Activated T-helper 1 cell treated with anti-CD3 and anti-CD28 coated beads, Interleukin-2, amount 50 U/mL, for 16 hours (primary cell): Measurements from ENCODE around the gene MID1.

Source experiments
- DNase-seq, 2 donors: peaks; one replicate each; pipeline ENCODE4 v3.0.0-alpha.2; 2020; ENCODE audit warnings: low read depth in 1 of 2, low spot score in 1 of 2

MID1 gene

DNA sequence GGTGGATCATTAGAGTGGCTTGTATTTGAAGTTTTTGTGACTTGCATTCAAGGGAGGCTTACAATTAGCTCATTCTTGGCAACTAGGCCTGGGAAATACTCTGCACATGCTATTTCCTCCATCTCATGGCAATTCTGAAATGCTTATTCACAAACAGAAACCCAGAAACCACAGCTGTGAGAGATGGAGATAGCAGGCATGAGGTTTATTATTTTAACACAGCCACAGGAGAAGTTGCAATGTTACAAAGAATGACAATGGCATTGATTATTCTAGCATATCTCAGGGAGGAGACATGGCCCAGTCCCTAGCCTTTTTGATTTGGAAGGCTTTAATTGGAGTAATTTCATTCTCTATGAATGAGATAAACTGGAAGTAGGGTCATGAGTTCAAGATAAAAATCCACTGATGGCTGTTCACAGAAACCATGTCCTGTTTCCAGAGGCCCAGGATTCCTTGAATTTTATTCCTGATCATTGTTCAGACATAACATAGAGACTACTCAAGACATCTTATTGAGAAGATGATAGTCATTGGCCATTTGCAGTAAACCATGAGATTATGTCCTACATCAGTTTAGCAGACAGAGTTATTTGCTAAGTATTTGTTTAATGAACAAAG lies 123.9 kb downstream of the MID1 start:
- DNase-seq: no peak

DNA sequence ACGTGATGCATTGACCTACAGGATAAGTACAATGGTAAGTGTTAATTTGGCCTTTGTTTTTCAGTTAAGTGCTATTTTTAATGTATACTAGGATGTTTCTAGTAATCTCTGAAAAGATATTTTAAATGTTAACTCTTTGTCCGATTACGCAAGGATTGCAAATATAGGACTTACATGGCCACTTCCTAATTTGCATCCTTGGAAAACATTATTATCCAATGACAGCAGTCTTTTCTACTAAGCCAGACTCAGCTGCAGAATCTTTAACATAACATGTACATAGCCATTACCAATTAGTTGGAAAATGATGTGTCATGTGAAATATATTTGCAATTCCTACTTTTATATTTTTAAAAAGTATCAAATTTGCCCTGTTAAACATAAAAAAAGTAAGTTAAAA lies 124.7 kb downstream of the MID1 start:
- no peak for DNase-seq

DNA sequence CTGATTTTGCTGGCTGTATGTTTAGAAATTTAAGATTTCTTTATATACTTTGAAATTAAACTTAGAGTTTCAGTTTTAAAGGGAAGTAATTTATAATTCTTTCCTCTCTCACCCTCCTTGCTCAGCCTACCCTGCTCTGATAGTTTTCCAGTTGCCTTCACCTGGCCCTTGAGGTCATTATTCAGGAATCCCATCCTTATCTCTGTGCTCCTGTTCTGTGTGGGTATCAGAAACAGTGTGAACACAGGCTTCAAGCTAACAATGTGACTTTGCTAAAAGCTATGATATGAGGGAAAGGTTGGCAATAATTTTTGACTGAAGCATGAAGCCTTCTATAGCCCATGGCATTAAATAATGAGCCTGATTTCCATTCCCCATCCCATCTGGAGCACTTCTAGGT lies 128.1 kb downstream of the MID1 start:
- DNase-seq: no peak

DNA sequence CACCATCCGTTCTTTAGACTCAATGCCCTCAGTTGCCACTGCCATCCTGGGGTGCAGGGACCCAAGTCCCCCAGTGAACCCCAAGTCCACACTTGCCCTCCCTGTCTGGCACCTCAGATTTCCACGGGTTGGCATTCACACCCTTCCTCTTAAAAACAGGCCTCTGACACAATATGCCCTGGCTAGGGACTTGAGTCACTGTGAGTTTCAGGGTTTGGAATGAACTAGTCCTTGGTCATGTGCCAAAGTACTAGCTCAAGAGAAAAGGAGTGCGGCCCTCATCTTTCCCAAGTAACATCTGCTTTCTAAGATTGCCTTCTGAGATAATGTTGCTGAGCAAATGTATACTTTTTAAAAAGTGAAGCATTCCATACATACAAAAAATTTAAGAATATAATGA lies 134.0 kb downstream of the MID1 start:
- DNase-seq: no peak

DNA sequence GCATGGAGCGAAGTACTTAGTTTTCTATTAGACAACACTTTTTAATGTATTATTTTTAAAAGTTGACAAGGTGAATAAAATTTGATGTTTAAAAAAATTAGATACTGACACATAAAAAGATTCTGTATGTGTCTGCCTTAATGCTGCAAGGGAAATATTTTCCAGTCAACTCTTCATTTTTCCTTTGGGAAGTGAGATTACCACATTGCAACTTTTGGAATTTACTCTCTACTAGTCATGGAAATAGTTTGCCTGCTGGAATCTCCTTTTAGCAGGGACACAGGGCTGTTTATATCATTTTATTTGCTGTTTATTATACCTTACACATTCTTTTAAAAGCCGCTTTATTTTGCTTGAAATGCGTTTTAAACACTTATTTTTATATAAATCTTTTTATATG lies 135.1 kb downstream of the MID1 start:
- no peak for DNase-seq

DNA sequence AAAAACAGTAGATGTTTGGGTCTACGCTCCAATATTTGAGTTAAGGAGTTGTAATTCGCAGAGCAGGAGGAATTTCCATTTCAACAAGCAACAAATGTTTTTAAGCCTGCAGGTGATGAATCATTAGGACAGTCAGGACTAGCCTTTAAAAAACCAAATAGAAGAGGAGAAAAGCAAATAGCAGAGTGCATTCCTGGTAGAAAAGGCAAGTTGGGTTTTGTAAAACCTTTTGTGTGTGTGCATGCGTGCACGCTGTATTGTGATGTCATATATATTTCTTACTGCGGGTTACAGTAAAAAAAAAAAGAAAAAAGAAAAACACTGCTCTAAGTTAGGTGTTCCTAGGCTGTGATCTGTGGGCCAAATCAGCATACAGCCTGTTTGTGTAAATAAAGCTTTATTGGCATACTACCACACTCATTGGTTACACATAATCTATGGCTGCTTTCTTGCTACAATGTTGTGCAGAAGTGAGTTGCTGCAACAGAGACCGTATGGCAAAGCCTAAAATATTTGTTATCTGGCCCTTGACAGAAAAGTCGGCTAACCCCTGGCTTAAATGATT lies 135.6 kb downstream of the MID1 start:
- DNase-seq: no peak

DNA sequence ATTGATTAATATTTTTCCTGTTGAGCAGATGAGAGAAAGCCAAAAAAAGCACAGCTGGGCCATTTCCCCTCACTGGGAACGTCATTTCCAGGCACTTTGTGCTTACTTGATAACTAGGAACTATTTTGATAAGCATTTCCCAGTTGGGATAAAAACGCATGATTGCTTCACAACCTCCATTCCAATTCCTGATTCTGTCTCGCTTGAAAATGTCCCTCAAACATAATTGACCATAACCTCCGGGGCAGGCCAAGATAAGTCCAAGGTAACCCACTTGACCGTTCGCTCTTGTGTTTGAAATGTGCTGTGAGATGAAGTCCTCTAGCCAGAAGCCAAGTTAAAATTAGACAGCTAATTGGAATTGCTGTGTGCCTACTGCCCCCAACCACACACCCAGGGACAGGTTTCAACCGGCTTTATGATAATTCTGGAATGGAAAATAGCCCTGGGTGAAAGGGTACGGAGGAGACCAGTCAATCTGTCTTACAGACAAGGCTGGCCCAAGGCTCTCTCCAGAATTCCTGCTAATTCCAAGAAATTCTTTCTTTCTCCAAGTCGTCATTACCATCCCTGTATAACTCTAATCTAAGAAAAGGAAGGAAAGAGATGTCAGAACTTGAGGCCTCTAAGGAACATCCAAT lies 137.1 kb downstream of the MID1 start:
- DNase-seq: no peak

DNA sequence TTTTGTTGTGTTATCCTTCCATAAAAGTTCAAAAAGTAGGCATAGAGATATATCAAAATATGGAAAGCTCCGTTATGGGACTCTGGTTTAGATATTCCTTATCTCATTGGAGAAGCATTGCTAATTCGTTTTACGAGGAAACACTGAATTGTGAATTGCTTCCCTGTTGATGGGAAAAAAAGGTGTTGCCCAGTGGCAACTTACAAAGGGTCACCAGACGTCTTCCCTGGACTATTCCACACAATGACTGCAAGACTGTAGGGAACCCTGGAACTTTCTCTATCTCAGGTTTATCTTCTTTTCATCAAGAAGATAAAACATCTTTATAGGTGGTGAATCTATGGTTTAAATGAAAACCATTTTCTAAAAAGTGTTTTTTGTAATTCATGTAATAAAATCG lies 137.7 kb downstream of the MID1 start:
- DNase-seq: no peak

DNA sequence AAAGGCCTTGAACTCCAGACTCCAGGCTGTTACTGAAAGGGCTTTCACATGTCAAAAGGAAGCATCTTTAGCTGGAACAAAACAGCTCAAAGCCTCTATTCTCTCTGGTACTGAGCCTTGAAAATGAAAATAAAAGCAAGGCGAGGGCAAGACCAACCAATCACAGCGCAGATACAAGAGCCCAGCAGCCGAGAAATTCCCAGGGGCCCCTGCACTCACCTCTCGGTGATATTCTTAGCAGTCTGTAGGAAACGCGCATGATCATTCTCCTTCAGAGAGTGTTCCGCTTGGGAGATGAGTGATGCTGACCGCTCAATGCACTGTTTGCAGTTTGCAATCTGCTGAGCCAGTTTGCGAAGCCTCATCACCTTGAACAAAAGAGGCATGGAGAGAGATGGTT lies 138.1 kb downstream of the MID1 start:
- no peak for DNase-seq

DNA sequence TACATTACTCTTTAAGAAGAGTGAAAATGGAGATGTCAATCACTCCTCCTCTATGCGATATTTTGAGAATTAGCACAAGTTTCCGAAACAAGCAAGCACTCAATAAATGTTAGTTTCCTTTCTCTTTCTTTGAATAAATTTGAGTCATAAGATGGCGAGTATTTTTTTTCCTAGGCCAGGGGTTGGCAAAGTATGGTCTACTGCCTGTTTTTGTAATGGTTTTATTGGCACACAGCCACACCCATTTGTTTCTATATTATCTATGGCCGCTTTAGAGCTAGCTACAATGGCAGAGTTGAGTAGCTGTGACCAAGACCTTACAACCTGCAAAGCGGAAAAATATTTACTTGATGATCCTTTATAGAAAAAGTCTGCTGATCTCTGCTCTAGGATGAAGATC lies 139.5 kb downstream of the MID1 start:
- DNase-seq: no peak

DNA sequence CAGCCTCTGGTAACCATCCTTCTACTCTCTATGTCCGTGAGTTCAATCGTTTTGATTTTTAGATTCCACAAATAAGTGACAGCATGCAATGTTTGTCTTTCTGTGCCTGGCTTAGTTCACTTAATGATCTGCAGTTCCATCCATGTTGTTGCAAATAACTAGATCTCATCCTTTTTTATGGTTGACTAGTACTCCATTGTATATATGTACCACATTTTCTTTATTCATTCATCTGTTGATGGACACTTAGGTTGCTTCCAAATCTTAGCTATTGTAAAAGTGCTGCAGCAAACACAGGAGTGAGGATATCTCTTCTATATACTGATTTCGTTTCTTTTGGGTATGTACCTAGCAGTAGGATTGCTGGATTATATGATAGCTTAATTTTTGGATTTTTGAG lies 140.9 kb downstream of the MID1 start:
- no peak for DNase-seq

DNA sequence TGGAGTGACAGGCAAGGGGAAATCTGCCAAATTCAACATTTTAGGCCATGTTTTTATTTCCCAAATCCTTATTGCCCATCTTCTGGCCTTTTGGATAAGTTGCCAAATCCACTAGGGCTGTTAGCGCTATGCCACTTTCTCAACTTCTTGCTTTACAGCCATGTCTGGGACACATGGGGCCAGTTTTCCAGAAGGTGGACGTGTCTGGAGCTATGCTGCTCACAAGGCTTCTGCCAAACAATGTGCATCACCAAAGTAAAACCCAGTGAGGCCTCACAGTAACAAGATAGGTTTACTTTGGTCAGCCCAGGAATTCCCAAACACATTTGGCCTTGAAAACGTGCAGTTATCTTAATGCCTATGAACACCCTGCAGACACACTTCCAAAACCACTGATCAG lies 142.9 kb downstream of the MID1 start:
- no peak for DNase-seq

DNA sequence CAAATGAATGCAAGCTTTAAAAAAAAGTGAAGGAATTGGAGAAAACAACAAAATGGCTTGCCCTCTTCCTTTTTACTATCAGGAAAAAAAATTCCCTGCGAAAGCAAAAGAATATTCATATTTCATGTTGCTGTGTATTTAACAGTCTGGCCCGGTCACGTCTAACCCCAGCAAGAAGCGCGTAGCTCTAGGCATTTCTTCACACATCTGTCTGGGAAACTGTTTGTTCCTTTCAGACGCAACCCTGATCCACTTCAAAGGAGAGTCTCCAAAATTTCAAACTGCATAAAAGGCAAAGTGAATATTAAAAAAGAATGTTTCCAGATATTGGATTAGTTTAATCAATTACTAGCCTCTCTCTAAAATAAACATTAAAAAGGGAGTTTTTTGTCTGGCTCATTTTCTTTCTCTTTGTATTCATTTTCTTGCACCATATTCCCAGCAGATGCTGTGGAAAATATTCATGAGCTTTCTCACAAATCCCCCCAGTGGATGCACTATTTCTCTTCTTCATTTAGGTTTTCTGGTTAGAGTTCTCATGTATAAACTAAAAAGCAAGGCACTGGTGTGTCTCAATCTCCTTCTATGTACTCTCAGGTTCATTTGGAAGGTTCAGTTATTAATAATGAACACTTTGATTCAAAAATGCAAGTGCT lies 145.3 kb downstream of the MID1 start:
- no peak for DNase-seq

DNA sequence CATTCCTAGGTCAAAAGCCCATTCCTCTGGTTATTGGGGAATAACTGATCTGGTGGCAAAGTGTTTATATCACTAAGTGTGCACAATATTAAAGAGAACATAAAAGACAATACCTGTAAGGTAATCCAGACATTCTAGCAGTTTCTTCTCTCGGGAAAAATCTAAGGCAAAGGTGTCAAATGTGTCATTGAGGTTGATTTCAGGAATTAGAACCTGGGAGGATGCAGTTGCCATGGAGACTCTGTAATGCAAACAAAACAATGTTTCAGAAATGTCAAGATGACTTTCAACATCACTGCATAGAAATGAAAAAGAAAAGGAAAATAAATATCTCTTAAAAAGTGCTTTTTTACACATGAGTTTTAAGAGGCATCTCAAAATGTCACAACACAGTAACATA lies 145.9 kb downstream of the MID1 start:
- DNase-seq: no peak

DNA sequence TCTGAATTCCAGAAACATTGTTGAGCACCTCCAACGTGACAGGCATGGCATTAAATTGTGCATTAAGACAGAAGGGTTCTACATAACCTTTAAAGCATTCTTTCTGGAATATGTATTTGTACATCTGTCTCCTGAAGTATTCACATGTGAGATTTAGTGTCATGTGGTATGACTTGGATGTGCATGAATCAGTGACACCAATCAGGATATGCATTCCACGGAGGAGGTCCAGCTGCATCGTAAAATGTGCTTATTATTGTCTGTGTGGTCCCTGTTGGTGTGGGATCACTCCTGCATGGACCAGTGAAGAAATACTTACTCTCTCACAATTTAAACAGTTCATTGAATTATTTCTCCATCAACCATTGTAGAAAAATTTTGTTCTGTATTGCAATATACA lies 149.0 kb downstream of the MID1 start:
- no peak for DNase-seq

DNA sequence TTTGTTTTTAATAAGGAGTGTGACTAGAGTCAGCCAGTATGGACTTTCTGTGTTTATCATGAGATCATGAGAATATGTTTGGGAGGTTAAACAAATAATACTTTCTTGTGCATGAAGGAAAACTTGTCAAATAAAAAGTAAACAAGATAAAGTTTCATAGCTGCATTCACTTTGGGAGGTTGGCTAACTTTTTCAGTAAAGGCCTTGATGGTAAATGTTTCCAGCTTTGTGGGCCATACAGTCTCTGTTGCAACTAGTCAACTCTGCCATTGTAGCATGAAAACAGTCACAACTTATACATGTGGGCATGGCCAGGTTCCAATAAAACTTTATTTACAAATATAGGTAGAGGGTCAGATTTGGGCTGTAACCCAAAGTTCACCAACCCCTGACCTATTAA lies 150.4 kb downstream of the MID1 start:
- no peak for DNase-seq

DNA sequence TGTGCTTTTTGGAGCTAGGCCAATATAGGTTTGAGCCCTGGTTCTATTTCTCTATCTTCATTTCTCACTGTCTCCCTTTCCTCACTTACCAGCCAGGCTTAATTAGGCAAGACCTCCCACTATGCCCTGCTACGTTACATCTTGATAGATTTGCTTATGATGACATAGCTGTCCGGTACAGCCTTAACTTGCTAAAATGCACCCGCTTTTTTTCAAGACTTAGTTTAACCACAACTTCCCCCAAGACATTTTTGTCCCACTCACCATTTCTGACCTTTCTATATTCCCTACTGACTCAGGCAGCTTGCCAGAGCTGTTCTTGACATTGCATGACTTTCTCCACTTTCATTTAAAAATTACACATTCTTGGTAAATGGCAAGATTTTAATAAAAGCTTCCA lies 152.6 kb downstream of the MID1 start:
- no peak for DNase-seq

DNA sequence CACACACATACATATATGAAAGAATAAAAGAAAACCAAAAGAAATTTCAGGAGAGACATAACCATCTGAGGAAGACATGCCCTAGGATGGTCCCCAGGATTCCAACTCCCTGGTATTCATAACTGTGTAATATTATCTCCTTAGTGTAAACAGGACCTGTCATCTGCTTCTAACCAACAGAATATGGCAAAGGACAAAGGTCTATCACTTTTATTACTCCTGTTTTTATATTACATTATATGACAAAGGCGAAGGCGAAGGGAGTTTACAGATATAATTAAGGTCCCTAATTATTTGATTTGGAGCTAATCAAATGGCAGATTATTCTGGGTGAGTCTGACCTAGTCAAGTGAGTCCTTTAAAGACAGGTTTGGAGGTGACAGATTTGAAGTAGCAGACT lies 155.1 kb downstream of the MID1 start:
- no peak for DNase-seq

DNA sequence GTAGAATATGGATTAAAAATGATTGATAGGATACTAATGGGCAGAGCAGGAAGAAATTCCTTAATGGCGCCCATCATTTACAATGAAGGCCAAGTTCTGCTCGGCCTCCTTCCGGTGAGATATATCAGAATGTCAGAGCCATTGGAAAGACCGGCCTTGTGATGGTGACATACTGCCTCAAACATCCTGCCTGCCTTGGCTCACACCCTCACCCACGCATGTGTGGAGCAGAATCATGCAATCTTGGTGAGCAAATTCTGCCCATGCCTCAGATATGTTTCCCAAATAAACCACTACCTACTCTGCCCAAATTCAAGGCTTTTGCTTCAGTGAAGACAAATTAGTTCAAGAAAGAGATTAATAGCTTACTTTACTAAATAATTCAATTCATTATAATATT lies 163.3 kb downstream of the MID1 start:
- no peak for DNase-seq

DNA sequence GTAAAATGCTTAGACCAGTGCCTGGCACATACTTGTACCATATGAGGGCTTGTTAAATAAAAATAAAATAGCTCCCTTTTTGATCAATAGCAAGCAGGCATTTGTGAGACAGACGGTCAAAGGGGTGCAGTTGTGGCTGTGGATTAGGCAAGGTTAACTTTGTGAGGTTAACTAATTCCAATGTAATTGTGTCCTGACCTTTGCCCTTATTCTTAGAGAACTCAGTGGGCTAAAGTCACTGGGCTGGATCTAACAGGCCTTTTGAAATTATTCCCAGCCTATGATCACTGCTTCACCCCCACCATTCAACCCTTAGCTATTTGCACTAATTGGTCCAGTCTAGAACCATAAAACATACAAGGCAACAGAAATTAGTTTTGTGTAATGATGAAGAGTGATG lies 166.4 kb downstream of the MID1 start:
- DNase-seq: no peak

DNA sequence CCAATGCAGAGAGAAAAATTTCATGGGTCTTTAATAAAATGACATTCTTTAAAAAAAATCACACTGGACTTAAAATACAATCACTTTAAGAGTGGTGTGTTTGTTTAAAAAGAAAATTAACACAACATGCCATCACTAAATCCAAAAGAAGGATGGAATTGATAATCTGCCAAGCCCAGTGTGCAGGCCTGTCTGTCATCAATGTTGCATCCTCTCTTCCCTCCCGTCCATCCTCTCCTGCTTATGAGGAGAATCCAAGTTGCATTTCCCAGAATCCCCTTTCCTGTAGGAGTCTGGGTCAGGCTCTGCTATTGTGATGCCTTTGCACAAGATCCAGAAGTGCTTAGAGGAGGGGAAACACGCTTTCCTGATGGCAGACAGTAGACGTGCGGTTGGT lies 169.4 kb downstream of the MID1 start:
- no peak for DNase-seq

DNA sequence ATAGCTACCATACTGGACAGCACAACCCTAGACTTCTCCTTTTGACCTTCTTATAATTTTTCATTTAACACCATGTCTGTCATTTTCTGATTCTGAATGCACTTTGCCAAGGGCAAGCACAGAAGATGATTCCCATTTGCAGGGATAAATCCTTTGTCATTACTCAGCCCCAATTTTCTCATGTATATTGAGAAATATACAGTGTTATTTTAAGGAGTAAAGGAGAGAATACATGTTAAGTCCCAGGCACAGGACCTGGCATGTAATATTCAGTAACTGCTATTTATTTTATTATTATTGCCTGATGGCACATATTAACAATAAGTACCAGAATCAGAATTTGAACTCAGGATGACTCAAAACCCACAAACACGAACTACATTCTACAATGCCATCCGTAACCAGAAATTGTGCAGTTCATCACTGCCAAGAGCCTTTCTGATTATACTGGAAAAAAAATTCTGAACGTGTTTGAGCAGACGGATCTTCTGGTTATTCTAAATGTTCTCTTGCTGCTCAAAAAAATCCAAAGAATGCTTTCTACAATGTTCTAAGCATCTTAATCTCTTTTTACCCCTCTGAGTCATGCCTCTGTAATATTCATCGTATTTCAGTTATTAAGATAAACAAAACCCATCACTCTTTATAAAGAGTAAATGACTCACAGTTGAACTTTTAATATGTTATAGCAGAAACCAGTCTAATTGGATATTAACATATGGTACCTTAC lies 170.0 kb downstream of the MID1 start:
- DNase-seq: no peak
